Lung microvascular endothelial cell (primary cell): ENCODE results near the gene SYCN. TPM values are rescaled to one million over a fixed set of nuclear protein-coding genes. Genes with fewer than 3 reads are reported as not detected.

Experiments used
- DNase-seq, 2 donors: peaks; one replicate each; pipeline versions ENCODE4 v3.0.0 to v3.0.0-alpha.2; 2010; ENCODE audit warnings: low read depth in 2 of 2
- total RNA-seq: library from RNA; depleted of rRNA; stranded (reverse); fragments of >200 nt; gene quantifications from 2 replicates; pipeline ENCODE4 v1.2.1, GENCODE V29; 2014

Gene SYCN
- total RNA-seq, 1 donor from 2014 or later = not detected

DNA sequence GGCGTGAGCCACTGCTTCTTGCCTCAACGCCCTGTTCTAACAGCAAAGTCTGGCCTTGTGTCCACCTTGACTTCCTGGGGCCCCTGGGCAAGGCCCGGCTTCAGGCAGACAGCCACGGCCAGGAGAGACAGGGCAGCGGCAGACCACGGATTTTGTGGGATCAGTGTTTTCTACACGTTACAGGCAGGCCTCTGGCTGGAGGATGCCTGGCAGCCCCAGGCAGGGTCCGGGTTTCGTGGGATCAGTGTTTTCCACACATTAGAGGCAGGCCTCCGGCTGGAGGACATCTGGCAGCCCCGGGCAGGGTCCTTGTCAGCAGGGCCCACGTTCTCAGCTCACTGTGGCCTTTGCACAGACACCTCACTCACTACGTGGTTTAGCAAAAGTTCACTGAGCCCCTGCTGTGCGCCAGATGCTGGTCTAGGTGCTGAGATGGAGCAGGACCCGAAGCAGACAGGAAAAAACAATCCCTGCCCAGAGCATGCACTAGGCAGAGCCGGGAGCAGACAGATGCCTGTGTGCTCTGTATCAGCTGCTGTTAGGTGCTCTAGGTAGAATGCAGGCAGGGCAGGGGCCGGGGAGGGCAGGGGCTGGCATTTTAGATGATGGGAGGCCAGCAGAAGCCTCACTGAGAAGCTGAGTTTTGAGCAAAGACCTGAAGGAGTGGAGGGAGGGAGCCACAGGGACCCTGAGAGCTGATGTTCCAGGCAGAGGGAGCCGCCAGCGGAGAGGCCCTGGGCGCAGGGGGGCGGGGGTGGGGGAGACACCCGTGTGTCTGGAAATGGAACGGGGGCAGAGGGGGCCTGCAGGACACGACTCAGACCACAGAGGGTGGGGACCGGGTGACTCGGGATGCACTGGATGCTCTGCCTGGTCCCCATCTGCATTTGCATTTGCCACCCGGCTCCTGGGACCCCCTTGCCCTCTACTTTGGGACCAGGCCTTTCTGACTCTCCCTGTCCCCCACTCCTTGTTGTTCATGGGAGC, 32.3 kb downstream of the SYCN start:
- DNase-seq = no peak

DNA sequence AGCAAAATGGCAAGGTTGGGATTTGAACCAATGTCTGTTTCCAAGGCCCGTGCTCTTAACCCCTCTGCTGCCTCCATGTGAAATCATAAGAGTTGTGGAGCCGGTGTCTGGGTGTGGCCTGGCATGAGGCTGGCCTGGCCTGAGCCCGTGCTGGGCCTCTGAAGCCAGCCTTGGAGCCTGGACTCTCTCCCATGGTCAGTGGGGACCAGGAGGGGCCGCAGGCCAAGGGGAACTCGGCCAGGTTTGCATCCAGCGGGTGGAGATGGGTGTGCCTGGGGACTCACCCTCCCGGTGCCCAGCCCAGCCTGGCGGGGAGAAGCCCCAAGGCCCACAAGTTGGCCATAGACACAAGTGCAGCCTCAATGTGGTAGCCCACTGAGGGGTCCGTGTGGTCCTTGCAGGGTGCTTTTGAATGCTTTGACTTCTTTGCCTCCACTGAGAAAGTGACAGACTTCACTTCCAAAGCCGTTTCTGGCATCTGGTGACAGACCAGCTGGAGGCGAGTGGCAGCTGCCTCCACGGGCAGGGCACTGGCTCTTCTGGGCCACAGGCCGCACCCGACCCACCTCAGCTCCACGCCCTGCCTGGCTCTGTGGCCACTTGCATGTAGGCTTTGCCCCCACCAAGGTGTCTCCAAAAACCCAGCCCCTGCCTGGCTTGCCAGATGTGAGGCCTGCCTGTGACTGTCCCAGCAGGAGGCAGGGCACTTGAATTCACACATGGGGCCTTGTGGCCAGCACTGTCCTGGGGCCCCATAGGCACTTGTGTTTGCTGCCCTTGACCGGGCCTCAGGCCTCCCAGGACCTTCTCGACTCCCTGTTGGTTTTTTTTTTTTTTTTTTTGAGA, 33.5 kb downstream of the SYCN start:
- no peak for DNase-seq

DNA sequence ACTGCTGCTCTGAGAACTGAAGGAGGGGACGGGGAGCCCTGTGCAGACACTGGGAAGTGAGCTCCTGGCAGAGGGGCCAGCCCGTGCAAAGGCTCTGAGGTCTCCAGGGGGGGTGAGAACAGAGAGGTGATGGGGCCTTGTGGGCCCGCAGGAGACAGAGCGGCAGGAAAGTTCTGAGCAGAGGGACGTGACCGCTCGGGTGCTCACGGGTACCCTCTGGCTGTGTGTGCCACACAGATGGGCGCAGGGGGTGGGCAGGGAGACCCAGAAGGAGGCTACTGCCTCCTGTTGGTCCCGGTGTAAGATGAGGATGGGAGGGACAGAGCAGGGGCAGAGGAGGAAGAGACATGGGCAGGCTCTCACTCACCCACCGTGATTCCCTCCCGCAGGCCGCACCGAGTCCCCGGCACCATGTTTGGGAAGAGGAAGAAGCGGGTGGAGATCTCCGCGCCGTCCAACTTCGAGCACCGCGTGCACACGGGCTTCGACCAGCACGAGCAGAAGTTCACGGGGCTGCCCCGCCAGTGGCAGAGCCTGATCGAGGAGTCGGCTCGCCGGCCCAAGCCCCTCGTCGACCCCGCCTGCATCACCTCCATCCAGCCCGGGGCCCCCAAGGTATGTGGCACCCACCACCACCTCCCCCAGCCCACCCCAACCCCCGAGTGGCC, 34.8 kb downstream of the SYCN start:
- DNase-seq = no peak

DNA sequence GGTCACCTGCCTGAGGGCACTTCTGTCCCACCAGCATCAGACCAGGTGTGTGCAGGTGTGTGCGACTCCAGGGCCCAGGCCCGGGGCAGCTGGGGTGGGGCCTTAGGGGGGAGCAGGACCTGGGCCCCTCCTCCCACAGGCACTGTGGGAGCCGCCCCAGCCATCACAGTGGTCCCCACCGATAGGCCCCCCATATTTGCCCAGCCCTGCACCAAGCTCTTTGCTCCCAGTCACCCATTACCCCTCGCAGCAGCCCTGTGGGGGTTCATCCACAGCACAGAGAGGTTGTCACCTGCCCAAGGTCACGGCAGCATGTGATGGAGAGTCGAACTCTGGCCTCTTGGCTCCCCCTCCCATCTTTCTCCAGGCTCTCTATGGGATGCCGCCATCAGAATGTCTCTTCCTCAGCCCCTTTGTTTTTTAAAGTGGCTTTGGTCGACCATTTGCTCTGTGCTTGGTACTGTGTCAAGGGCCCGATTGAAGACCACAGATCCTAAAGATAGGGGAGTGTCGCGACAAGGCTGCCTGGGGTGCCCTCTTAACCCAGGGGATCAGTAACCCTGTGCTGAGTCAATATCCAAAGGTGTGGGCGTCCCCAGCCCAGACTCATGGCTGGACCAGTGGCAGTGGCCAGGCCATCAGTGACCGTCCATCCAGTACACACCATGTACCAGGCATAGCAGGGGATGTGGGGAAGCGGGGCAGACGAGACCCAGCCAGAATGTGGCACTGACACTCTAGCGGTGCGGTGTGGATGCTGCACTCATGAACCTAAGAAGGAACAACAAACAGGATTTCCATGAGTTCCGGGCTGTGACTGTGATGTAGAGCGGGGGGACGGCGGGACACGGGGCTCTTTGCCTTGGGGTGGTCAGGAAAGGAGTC, 35.6 kb downstream of the SYCN start:
- no peak for DNase-seq

DNA sequence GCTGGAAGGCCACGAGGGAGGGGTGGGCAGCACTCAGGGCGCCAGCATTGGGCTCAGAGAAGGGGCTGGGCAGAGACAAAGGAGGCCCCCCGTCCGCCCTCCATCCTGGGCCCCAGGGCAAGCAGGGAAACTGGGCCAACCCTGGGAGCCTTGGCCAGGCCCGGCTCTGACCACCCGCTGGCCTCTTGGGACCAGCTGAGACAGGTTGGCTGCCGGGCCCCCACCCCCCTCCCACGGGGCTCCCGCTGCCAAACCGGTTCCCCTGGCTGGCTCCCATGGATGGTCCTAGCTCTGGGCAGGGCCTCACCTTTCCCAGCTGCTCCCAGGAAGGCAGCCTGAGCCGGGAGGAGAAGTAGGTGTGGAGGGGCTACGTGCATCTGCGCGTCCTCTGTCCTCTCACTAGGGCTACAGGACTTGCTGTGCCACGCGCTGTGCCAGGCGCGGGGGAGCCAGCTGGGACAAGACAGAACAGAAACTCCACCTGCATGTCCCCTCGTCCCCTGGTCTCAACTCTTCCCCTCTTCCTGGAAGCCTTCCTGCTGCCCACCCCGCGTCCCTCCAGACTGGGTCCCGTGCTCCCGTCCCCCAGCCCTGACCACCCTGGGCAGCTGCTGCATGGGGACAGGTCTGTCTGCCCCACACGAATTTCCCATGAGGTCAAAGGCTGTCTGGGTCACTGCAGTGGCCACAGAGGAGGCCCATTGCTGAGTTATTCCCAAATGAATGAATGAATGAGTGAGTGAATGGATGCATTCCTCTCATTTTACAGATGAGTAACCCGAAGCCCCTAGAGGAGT, 36.4 kb downstream of the SYCN start:
- DNase-seq = no peak

DNA sequence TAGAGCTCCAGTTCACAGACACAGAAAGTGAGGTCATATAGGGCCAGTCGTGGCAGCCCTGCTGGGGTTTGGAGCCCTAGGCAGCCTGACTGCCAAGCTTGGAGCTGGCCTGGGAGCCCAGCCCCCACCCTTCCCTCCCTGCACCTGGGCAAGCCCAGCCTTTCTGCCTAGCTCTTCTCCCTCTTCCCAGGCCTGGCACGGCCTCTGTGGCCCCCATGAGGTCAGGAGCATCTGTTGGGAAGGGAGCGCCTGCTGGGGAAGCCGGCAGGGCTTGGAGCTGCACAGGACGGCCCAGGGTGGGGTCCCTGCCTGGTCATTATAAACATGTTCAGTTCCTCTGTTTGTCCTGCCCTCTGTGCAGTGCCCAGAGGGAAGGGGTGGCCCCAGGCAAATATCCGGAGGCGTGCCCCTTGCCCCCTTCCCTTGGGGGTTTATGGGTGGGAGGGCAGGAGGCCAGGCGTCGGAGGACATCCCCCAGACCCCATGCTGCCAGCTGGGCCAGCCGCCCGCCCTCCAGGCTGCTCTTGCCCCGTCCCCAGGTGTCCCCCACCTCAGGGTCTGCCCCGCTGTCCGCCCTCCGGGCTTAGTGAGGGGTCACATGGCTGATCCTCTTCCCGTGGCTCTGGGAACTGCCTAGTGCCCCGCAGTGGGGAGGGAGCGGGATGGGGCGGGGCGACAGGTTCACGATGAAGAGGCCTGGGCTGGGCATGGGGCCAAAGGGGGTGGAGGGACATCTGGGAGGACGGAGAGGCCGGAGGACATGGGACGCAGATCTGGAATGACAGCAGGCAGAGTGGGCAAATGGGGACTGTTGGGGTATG, 37.3 kb downstream of the SYCN start:
- DNase-seq = peak; percentile 68 to 89

DNA sequence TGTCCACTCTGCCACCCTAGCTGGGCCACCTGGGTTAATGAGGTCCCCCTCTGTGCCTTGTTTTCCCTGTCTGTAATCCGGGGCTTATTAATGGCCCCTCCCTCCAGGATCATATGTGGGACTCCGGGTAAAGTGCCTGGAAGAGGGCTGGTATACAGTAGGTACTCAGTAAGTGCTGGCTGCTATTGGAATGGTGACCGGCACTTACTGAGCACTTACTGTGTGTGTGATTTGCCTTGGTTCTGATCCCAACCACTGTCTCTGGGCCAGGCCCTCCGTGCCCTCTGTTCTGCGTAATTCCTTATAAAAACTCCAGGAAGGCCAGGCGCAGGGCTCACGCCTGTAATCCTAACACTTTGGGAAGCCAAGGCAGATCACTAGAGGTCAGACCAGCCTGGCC, 38.2 kb downstream of the SYCN start:
- no peak for DNase-seq

DNA sequence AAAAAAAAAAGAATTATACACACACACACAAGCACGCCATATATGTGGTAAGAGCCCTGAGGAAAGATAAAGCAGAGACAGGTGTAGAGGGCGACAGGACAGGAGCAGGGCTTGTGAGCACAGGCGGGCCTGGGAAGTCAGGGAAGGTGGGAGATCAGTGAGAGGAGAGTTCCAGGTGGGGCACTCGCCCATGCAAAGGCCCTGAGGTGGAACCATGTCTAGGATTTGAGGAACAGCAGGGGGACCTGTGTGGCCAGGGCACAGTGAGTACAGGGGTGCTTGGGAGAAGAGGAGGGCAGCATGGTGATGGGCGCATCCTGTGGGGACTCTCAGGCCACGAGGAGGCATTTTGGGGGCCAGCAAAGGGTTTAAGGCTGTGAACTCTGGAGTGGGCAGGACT, 39.8 kb downstream of the SYCN start:
- no peak for DNase-seq

DNA sequence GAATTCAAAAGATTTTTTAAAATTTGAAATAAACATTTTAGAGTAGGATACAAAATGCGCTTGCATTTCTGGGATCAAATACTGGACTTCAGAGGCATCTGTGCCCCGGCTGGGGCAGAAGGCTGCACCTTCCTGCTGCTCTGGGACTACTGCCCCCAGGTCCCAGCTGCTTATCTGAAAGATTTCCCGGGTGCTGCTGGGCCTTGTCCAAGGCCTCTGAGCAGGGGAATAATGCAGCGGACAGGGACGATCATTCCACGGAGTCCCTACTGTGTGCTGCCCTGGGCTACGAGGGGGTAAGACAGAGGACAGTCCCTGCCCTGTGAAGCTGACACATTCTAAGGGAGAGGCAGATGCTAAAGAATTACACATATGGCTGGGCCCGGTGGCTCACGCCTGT, 40.4 kb downstream of the SYCN start:
- DNase-seq = no peak

DNA sequence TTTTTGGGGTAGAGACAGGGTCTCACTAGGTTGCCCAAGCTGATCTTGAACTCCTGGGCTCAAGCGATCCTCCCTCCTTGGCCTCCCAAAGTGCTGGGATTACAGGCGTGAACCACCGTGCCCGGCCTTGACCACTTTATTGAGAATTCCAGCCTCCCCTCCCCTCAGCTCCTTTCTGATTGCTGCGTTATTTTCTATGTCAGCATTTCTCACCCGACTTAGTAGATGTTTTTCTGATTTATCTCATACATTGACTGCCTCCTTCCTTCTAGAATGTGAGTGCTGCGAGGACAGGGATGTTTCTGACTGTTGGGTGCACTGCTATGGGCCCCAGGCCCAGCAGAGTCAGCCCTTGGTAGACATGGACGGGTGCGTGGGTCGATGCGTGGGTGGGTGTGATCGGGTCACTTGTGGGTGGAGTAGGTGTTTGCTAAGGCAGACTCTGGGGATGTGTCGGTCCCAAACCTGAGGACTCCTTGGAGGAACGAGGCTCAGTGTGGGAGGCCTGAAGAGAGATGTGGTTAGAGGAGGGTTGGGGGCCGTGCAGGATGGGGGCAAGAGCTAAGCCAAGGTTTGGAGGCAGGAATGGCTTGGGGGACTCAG, 41.5 kb downstream of the SYCN start:
- DNase-seq = no peak

DNA sequence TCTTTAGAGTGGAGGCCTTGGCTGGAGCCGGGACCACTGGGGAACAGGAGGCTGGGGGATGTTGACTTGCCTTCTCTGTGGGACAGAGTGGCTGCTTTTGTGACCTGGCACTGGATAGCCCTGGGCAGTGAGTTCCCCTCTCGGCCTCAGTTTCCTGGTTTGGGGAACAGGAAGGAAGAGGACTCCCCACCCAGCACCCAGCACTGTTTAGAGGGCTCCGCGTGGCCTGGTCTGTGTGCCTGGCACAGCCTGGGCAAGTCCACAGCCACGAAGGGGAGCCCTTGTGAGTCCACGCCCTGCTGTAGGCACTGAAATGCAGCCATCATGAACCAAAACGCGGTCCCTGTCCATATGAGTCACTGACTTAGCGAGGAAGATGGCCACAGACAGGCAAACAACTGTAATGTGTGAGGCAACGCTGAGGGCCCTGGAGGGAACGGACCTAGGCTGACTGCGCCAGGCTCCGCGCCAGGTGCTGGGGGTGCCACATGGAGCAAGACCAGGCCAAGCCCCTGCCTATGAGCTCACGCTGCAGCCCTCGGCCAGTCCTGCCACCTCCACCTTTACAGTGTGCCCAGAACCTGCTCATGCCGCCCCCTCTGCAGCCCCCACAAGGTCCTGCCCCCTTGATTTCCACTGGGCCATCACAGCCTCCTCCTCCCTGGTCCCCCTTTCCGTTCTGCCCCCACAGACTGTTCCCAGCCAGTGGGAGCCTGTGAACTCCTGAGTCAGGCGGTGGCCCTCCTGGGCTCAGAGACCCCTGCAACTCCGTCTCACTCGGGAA, 43.0 kb downstream of the SYCN start:
- peak; percentile 50 to 51 for DNase-seq

DNA sequence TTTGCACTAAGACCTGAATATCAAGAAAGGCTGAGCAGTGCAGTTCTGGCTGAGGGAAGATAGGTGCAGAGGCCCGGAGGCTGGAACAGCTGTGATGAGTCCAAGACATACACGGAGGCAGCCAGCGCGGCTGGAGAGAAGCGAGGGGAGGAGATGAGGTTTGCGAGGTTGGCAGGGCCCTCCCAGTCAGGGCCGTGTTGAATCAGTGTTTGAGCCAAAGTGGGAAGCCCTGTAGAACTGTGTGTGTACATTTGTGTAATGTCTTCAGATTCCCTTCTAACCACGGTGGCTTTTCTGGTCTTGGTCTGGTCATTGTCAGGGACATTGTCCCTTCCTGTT, 43.6 kb downstream of the SYCN start:
- peak; percentile 23 to 56 for DNase-seq

DNA sequence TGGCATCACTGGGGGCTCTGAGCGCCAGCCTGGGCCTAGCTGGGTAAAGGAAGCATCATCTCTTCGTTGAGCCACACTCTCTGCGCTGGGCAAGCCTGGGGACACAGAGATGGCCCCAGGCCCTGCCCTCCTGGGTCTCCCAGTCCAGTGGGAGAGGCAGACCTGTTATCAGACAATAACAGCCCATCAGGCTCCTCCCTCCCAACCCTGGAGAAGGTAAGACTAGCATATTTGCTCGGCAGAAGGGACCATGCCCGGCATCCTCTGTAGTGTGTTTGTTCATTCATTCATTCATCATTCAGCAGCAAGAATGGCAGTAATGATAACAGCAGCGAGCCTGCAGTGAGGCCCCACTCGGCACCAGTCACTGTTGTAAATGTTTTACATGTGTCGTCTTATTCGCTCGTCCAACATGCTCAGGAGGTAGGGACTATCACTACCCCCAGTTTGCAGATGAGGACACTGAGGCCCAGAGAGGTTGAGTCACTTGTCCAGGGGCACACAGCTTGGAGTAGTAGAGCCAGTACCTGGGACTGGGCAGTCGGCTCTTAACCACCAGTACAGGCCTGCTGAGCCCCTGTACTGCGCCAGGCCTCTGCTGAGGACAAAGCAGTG, 45.3 kb downstream of the SYCN start:
- no peak for DNase-seq

DNA sequence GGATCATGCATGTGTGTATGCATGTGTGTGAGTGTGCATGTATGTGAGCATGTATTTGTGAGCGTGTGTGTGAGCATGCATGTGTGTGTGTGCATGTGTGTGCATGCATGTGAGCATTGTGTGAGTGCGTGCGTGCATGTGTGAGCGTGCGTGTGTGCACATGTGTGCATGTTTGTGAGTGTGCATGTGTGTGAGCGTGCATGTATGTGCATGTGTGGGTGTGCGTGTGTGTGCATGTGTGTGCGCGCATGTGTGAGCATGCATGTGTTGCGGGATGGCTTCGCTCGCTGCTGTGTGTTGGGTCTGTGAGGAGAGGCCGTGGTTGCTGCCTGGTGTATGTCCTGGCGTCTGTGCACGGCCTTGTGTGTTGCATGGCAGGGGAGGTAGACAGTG, 46.1 kb downstream of the SYCN start:
- DNase-seq = no peak

DNA sequence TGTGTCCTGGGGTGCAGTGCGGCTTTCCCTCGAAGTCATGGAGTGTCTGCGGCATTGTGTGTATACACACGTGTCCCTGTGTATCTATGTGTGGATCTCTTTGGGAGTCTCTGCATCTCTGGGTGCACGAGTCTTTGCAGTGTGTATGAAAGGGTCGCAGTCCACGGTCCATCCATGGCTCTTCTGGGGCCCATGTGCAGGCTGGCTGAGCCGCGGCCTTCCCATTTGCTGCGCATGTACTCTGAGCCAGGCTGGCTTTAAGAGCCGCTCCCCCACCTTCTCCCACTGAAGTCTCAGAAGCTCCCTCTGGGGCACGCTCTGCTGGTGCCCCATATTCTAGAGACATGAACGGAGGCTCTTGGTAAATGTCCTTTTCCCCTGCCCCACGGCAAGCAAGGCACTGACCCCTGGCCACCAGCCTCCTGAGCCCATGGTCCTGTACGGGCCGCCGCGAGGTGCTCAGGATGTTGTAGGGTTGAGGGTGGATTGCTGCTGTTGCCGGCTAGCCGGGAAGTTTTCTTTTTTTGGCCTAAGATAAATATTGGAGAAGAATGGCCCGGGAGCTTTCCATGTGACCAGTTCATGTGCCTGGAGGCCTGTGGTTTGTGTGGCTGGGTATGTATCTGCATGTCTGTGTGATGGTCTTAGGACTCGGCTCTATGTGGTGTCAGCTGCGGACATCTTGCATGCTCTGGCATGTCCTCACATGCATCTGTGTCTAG, 46.6 kb downstream of the SYCN start:
- peak; percentile 23 to 52 for DNase-seq

DNA sequence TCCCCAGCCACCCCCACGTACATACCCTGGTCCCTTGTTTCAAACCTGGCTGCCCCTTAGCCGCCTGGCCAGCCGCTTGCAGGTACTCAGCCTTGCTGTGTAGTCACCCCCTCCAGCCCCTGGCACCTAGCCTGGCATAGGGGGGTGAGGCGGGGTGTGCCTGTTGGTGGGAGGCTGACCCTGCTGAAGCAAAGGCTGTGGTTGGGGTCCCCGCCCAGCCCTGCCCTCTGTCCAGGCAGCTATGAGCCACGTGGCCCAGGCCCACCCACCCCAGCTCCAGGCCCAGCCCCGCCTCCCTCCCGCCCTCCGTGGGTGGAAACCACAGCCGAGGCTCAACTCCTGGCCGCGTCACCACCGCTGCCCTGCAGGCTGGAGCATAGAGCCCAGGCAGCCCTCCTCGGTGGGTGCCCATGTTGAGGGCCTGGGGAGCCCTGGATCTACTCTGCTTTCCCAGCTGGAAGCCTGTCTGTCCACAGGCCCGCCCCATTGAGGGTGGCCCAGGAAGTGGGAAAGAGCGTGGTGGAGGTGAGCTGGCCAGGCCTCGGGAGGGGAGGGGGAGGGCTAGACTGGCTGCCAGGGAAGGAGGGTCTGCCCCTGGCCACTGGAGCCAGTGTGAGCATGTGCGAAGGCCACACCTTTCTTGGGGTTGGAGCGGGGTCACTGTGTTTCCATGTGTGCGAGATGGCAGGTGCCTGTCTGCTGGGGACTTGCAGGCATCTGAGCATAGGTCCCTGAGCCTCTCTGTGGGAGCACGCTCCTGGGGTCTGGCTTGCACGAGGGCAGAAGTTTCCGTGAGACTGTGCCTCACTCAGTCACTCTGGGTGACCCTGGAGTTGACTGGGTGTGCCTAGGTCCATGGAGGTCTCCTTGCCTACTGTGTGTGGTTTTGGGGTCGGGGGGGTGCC, 47.5 kb downstream of the SYCN start:
- DNase-seq = peak; percentile 14 to 20
